HepG2 (cell line): ENCODE results near the gene CTSA. TPM values are rescaled to one million over a fixed set of nuclear protein-coding genes. Genes with fewer than 3 reads are reported as not detected.

Experiments used
- CBX2 ChIP-seq, 2 experiments: fragments of 200-600 bp in 1 of 2; sonication (generic); formaldehyde crosslinking in 1 of 2; IDR thresholded peaks; 2 replicates each; pipeline versions ENCODE4 v1.7.0 to v1.8.1; 2018 to 2022; ENCODE audit warnings: low read depth in 2 of 2, low read length in 1 of 2, mild to moderate bottlenecking in 1 of 2, missing genetic modification reagents in 1 of 2
- DRAP1 ChIP-seq: IDR thresholded peaks from 2 replicates; pipeline ENCODE4 v1.6.1; 2016; ENCODE audit warnings: missing genetic modification reagents, missing compliant biosample characterization
- KAT8 ChIP-seq: IDR thresholded peaks from 2 replicates; pipeline ENCODE4 v1.6.1; 2016; ENCODE audit warnings: missing genetic modification reagents, missing compliant biosample characterization
- MAF1 ChIP-seq: sonication (generic); formaldehyde crosslinking; IDR thresholded peaks from 2 replicates; pipeline ENCODE4 v1.5.0; 2020; ENCODE audit warnings: missing genetic modification reagents, borderline replicate concordance
- MAFK ChIP-seq, 2 experiments: IDR thresholded peaks in 1 of 2; conservative IDR thresholded peaks in 1 of 2; 2 replicates each; pipeline ENCODE4 v1.6.1; 2011; ENCODE audit warnings: improper control_type of control experiment in 2 of 2, low read length in 2 of 2
- MED1 ChIP-seq: sonication (generic); formaldehyde crosslinking; IDR thresholded peaks from 2 replicates; pipeline ENCODE4 v1.4.0; 2020; ENCODE audit warnings: missing genetic modification reagents
- MTF1 ChIP-seq: sonication (generic); formaldehyde crosslinking; IDR thresholded peaks from 2 replicates; pipeline ENCODE4 v1.5.0; 2020; ENCODE audit warnings: missing genetic modification reagents
- NCOA2 ChIP-seq: sonication (generic); formaldehyde crosslinking; IDR thresholded peaks from 2 replicates; pipeline ENCODE4 v1.8.0; 2022; ENCODE audit warnings: inconsistent platforms
- NCOA5 ChIP-seq: sonication (generic); formaldehyde crosslinking; IDR thresholded peaks from 2 replicates; pipeline ENCODE4 v1.4.0; 2020; ENCODE audit warnings: missing genetic modification reagents
- NR1H2 ChIP-seq: sonication (generic); formaldehyde crosslinking; IDR thresholded peaks from 2 replicates; pipeline ENCODE4 v1.8.1; 2022; ENCODE audit warnings: low read depth, missing genetic modification reagents, borderline replicate concordance
- PHF8 ChIP-seq: sonication (generic); formaldehyde crosslinking; IDR thresholded peaks from 2 replicates; pipeline ENCODE4 v1.5.0; 2020; ENCODE audit warnings: missing genetic modification reagents
- POGZ ChIP-seq: sonication (generic); formaldehyde crosslinking; IDR thresholded peaks from 2 replicates; pipeline ENCODE4 v1.4.0; 2020; ENCODE audit warnings: mild to moderate bottlenecking, missing genetic modification reagents
- SMAD1 ChIP-seq: sonication (generic); formaldehyde crosslinking; IDR thresholded peaks from 2 replicates; pipeline ENCODE4 v1.4.0; 2020; ENCODE audit warnings: missing genetic modification reagents, low read depth, mild to moderate bottlenecking, borderline replicate concordance
- SP140L ChIP-seq: sonication (generic); formaldehyde crosslinking; IDR thresholded peaks from 2 replicates; pipeline ENCODE4 v1.4.0; 2020; ENCODE audit warnings: missing genetic modification reagents, borderline replicate concordance
- STAG1 ChIP-seq: sonication (generic); formaldehyde crosslinking; IDR thresholded peaks from 2 replicates; pipeline ENCODE4 v1.4.0; 2020; ENCODE audit warnings: missing genetic modification reagents
- ZHX2 ChIP-seq, 2 experiments: sonication (generic) in 1 of 2; formaldehyde crosslinking in 1 of 2; IDR thresholded peaks; 2 replicates each; pipeline versions ENCODE4 v1.6.1 to v1.9.0; 2014 to 2022; ENCODE audit warnings: antibody characterized with exemption in 1 of 2, borderline replicate concordance in 1 of 2, inconsistent platforms in 1 of 2, low read depth in 1 of 2, missing genetic modification reagents in 1 of 2
- ZNF337 ChIP-seq: sonication (generic); formaldehyde crosslinking; IDR thresholded peaks from 2 replicates; pipeline ENCODE4 v1.5.1; 2020; ENCODE audit warnings: missing genetic modification reagents, low read depth, mild to moderate bottlenecking, borderline replicate concordance
- ZNF362 ChIP-seq: sonication (generic); formaldehyde crosslinking; IDR thresholded peaks from 2 replicates; pipeline ENCODE4 v1.4.0; 2020; ENCODE audit warnings: missing genetic modification reagents, mild to moderate bottlenecking, borderline replicate concordance
- polyA plus RNA-seq, 8 experiments: library from polyadenylated mRNA; depleted of rRNA in 3 of 8; stranded (reverse) in 7 of 8; unstranded in 1 of 8; fragments of >200 nt; fragmentation: Illumina TruSeq in 4 of 8; extraction: Trizol in 4 of 8; gene quantifications; 2 replicates each; pipeline versions ENCODE4 v1.2.1 to v1.2.3, GENCODE V29; 2011 to 2016; ENCODE audit warnings: low read depth in 4 of 8, missing spikeins in 1 of 8, mixed read lengths in 1 of 8; ENCODE audit not compliant: insufficient read depth in 1 of 8
- total RNA-seq, 5 experiments: library from RNA; depleted of rRNA; stranded (reverse); fragments of >200 nt; fragmentation: Illumina TruSeq; extraction: Trizol; gene quantifications; 2 replicates each; pipeline ENCODE4 v1.2.3, GENCODE V29; 2016; ENCODE audit warnings: low read depth in 1 of 5

The CTSA gene
- total and polyA plus RNA-seq, 2 of the 13 experiments (the other 11 are each of a cell fraction or from before 2014, with no cell fraction given), result 202 to 231 TPM

DNA sequence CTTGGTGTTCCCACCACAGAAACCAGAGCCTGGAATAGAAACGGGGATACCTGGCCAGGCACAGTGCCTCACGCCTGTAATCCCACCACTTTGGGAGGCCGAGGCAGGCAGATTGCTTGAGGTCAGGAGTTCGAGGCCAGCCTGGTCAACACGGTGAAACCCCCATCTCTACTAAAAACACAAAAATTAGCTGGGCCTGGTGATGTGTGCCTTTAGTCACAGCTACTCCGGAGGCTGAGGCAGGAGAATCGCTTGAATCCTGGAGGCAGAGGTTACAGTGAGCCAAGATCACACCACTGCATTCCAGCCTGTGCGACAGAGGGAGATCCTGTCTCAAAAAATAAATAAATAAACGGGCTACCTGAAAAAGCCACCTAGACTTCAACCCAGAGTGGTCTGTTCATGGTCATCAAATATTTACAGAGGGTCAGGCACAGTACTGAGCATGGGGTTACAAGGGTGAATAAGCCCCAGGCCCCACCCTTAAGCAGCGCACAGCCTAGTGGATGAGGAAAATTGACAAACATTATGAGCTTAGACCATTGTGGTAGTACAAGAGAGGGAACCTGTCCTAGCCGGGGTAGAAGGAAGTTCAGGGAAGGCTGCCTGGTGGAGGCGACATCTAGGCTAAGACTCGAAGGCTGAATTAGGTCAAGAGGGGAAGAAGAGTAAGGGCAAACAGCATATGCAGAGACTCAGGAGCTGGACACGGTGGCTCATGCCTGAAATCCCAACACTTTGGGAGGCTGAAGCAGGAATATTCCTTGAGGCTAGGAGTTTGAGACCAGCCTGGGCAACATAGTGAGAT, 36.1 kb downstream of the CTSA start (continued):
- TF ChIP-seq SP140L (CRISPR knock-in tag), result peak; percentile 87; the same call in 1 of the 2 replicates
- peak; percentile 92 for TF ChIP-seq NCOA2 (CRISPR knock-in tag)
- TF ChIP-seq POGZ, result peak; percentile 87
- peak; percentile 82; the same call in 1 of the 2 replicates for TF ChIP-seq NR1H2 (CRISPR knock-in tag)
- peak; percentile 58; the same call in 1 of the 2 replicates for TF ChIP-seq ZNF362 (CRISPR knock-in tag)
- 0 out of 2 replicates have a peak, but pooled peaks have one; percentile 42 for TF ChIP-seq ZNF337 (CRISPR knock-in tag)
- no peak for TF ChIP-seq MTF1 (CRISPR knock-in tag)
- TF ChIP-seq NCOA5 (CRISPR knock-in tag), result no peak
- no peak for TF ChIP-seq MAF1 (CRISPR knock-in tag)
- peak; percentile 88 for TF ChIP-seq KAT8 (CRISPR knock-in tag)
- TF ChIP-seq STAG1 (CRISPR knock-in tag), result peak; percentile 52
- peak; percentile 73 for TF ChIP-seq DRAP1 (CRISPR knock-in tag)
- no peak for TF ChIP-seq ZHX2 (IDR thresholded peaks at IDR 0.05; ENCODE audit: low read depth)
- no peak for TF ChIP-seq ZHX2 (CRISPR knock-in tag; IDR thresholded peaks at IDR 0.05; ENCODE audit: borderline replicate concordance)
- peak; percentile 97 for TF ChIP-seq MED1
- TF ChIP-seq PHF8 (CRISPR knock-in tag), result 0 out of 2 replicates have a peak, but pooled peaks have one; percentile 51
- no peak for TF ChIP-seq CBX2 (IDR thresholded peaks at IDR 0.05; ENCODE audit: low read depth, low read length)
- TF ChIP-seq CBX2 (CRISPR knock-in tag; IDR thresholded peaks at IDR 0.05; ENCODE audit: low read depth), result no peak
- no peak; a peak in 1 of 4 replicates for TF ChIP-seq MAFK (conservative IDR thresholded peaks at IDR 0.05 in 1 of 2, IDR thresholded peaks at IDR 0.05 in 1 of 2; ENCODE audit: low read length in 2 of 2)
- no peak; the same call in 1 of the 2 replicates for TF ChIP-seq SMAD1
- TF ChIP-seq, all 625 proteins: peak for 325
